Liver (tissue), 3 donors: ENCODE data around the gene SGMS1.

Experiments used
- CTCF ChIP-seq: fragments of 150-350 bp; IDR thresholded peaks from 2 replicates; pipeline ENCODE4 v1.5.1; 2017; ENCODE audit warnings: improper control_type of control experiment, low read depth, low read length; ENCODE audit not compliant: missing input control
- EGR1 ChIP-seq, 2 donors: IDR thresholded peaks; 2 replicates each; pipeline ENCODE4 v1.6.1; 2016 to 2018; ENCODE audit warnings: antibody characterized with exemption in 2 of 2, low read depth in 2 of 2
- SP1 ChIP-seq: IDR thresholded peaks from 2 replicates; pipeline ENCODE4 v1.6.1; 2018; ENCODE audit warnings: antibody characterized with exemption, mild to moderate bottlenecking
- TAF1 ChIP-seq: conservative IDR thresholded peaks from 2 replicates; pipeline ENCODE4 v1.6.1; 2016; ENCODE audit warnings: antibody characterized with exemption, mild to moderate bottlenecking
- YY1 ChIP-seq: IDR thresholded peaks from 2 replicates; pipeline ENCODE4 v1.6.1; 2016; ENCODE audit warnings: antibody characterized with exemption, mild to moderate bottlenecking
- TF ChIP-seq, protein P1 (sequence below): IDR thresholded peaks from 2 replicates; pipeline ENCODE4 v1.6.1; 2016; ENCODE audit warnings: antibody characterized with exemption
- TF ChIP-seq, protein P2 (sequence below): IDR thresholded peaks from 2 replicates; pipeline ENCODE4 v1.6.1; 2016; ENCODE audit warnings: antibody characterized with exemption, mild to moderate bottlenecking
- donor health status: healthy.
- donor health status: healthy.

DNA sequence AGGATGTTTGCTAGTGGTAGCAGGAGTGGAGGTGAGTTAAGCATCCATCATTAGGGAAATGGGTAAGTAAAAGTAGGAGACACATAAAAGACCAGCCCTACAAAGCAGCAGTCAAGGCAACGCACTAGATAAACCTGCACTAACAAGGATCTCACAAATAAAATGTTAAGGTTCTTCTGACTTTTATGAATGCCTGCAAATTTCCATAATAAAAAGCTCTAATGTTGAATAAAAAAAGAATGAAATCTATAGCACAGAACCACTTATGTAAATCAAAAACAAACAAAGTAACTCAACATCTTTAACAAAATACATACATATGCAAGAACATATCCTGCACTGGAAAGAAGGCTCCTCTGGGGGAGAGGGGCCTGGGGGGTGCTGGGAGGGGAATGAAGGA is 4.6 kb downstream of the SGMS1 start:
- TF ChIP-seq CTCF, result no peak
- TF ChIP-seq YY1, result no peak
- TF ChIP-seq TAF1, result no peak
- TF ChIP-seq, protein P1, sequence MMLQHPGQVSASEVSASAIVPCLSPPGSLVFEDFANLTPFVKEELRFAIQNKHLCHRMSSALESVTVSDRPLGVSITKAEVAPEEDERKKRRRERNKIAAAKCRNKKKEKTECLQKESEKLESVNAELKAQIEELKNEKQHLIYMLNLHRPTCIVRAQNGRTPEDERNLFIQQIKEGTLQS, result no peak
- TF ChIP-seq, protein P2, sequence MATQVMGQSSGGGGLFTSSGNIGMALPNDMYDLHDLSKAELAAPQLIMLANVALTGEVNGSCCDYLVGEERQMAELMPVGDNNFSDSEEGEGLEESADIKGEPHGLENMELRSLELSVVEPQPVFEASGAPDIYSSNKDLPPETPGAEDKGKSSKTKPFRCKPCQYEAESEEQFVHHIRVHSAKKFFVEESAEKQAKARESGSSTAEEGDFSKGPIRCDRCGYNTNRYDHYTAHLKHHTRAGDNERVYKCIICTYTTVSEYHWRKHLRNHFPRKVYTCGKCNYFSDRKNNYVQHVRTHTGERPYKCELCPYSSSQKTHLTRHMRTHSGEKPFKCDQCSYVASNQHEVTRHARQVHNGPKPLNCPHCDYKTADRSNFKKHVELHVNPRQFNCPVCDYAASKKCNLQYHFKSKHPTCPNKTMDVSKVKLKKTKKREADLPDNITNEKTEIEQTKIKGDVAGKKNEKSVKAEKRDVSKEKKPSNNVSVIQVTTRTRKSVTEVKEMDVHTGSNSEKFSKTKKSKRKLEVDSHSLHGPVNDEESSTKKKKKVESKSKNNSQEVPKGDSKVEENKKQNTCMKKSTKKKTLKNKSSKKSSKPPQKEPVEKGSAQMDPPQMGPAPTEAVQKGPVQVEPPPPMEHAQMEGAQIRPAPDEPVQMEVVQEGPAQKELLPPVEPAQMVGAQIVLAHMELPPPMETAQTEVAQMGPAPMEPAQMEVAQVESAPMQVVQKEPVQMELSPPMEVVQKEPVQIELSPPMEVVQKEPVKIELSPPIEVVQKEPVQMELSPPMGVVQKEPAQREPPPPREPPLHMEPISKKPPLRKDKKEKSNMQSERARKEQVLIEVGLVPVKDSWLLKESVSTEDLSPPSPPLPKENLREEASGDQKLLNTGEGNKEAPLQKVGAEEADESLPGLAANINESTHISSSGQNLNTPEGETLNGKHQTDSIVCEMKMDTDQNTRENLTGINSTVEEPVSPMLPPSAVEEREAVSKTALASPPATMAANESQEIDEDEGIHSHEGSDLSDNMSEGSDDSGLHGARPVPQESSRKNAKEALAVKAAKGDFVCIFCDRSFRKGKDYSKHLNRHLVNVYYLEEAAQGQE, result no peak
- no peak for TF ChIP-seq EGR1 (IDR thresholded peaks at IDR 0.05; ENCODE audit: low read depth in 2 of 2)
- no peak for TF ChIP-seq SP1
